ENCODE measurements around the gene RANBP17.

DNA sequence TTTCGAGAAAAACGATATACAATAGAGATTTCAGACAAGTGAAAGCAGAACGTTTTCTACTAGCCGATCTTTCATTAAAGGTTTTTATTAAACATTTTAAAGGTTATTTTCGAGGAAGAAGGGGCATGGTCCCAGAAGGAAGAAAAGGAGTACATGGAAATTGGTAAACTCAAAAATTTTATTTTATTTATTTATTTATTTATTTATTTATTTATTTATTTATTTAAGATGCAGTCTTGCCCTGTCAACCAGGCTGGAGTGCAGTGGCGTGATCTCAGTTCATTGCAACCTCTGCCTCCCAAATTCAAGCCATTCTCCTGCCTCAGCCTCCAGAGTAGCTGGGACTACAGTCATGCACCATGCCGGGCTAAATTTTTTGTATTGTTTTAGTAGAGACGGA is 77.4 kb downstream of the RANBP17 start:
- no peak for TF ChIP-seq KDM1A (IDR thresholded peaks at IDR 0.05)
- TF ChIP-seq SIN3B (IDR thresholded peaks at IDR 0.05; ENCODE audit: low read depth), result no peak
- TF ChIP-seq, protein P1, sequence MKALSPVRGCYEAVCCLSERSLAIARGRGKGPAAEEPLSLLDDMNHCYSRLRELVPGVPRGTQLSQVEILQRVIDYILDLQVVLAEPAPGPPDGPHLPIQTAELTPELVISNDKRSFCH (CRISPR knock-in tag; IDR thresholded peaks at IDR 0.05), result no peak
- TF ChIP-seq, protein P1 (tag; IDR thresholded peaks at IDR 0.05), result no peak
- TF ChIP-seq, protein P2, sequence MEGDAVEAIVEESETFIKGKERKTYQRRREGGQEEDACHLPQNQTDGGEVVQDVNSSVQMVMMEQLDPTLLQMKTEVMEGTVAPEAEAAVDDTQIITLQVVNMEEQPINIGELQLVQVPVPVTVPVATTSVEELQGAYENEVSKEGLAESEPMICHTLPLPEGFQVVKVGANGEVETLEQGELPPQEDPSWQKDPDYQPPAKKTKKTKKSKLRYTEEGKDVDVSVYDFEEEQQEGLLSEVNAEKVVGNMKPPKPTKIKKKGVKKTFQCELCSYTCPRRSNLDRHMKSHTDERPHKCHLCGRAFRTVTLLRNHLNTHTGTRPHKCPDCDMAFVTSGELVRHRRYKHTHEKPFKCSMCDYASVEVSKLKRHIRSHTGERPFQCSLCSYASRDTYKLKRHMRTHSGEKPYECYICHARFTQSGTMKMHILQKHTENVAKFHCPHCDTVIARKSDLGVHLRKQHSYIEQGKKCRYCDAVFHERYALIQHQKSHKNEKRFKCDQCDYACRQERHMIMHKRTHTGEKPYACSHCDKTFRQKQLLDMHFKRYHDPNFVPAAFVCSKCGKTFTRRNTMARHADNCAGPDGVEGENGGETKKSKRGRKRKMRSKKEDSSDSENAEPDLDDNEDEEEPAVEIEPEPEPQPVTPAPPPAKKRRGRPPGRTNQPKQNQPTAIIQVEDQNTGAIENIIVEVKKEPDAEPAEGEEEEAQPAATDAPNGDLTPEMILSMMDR (IDR thresholded peaks at IDR 0.05 in 2 of 3, conservative IDR thresholded peaks at IDR 0.05 in 1 of 3; ENCODE audit: insufficient read depth in 2 of 3, low read depth in 1 of 3, low read length in 3 of 3), result no peak
- no peak for TF ChIP-seq SRSF7 (optimal IDR thresholded peaks at IDR 0.05; ENCODE audit: low read depth, low read length)
- TF ChIP-seq SMC3 (conservative IDR thresholded peaks at IDR 0.05; ENCODE audit: insufficient read depth, low read depth, low read length), result no peak

Measured in K562 (cell line).